Keratinocyte (primary cell): ENCODE data around the gene PHF23. TPM values are rescaled to one million over a fixed set of nuclear protein-coding genes. Genes with fewer than 3 reads are reported as not detected.

Experiments used
- DNase-seq: peaks from one replicate; pipeline ENCODE4 v3.0.0-alpha.2; 2011; ENCODE audit warnings: low read depth, missing footprints, low spot score
- FAIRE-seq: peaks from 2 replicates; lab custom pipeline; 2011; peaks lifted over from hg19 to GRCh38; lab: Jason Lieb, UNC
- H2AFZ ChIP-seq: 2 replicates; pipeline ENCODE4 v1.6.0; 2012; ENCODE audit warnings: low read length, control low read depth, inconsistent platforms; ENCODE audit not compliant: control insufficient read depth
- H3K27ac ChIP-seq: 2 replicates; pipeline ENCODE4 v1.5.1; 2011; ENCODE audit warnings: low read length; ENCODE audit not compliant: control insufficient read depth, insufficient read depth
- H3K27me3 ChIP-seq: 3 replicates; pipeline ENCODE4 v1.6.0; 2011; ENCODE audit warnings: low read length; ENCODE audit not compliant: control insufficient read depth, insufficient read depth; ENCODE audit errors: extremely low read depth
- H3K36me3 ChIP-seq, 2 experiments: 2 replicates in 1 of 2; 3 replicates in 1 of 2; pipeline ENCODE4 v1.5.1; 2011; ENCODE audit warnings: low read length in 2 of 2, mild to moderate bottlenecking in 1 of 2; ENCODE audit not compliant: control insufficient read depth in 2 of 2, insufficient read depth in 2 of 2; ENCODE audit errors: extremely low read depth in 1 of 2
- H3K4me1 ChIP-seq: 3 replicates; pipeline ENCODE4 v1.5.1; 2011; ENCODE audit warnings: low read length; ENCODE audit not compliant: control insufficient read depth, insufficient read depth; ENCODE audit errors: extremely low read depth
- H3K4me2 ChIP-seq: 3 replicates; pipeline ENCODE4 v1.6.0; 2011; ENCODE audit warnings: low read depth, low read length; ENCODE audit not compliant: control insufficient read depth, insufficient read depth; ENCODE audit errors: extremely low read depth
- H3K4me3 ChIP-seq, 3 experiments: fragments of 200-600 bp in 1 of 3; sonication (generic) in 1 of 3; 2 replicates in 2 of 3; 3 replicates in 1 of 3; pipeline ENCODE4 v1.5.1; 2011 to 2016; ENCODE audit warnings: low read length in 3 of 3, mild to moderate bottlenecking in 3 of 3, control low read depth in 2 of 3, inconsistent platforms in 1 of 3, low read depth in 1 of 3, mixed read lengths in 1 of 3, mixed run types in 1 of 3, moderate library complexity in 1 of 3; ENCODE audit not compliant: control insufficient read depth in 2 of 3, insufficient read depth in 2 of 3; ENCODE audit errors: extremely low read depth in 1 of 3
- H3K79me2 ChIP-seq: 2 replicates; pipeline ENCODE4 v1.6.0; 2012; ENCODE audit warnings: low read length; ENCODE audit not compliant: control insufficient read depth, insufficient read depth
- H3K9ac ChIP-seq: 3 replicates; pipeline ENCODE4 v1.6.0; 2011; ENCODE audit warnings: low read length; ENCODE audit not compliant: control insufficient read depth, insufficient read depth; ENCODE audit errors: extremely low read depth
- H3K9me1 ChIP-seq: 3 replicates; pipeline ENCODE4 v1.6.0; 2011; ENCODE audit warnings: low read length; ENCODE audit not compliant: control insufficient read depth, insufficient read depth; ENCODE audit errors: extremely low read depth
- H3K9me3 ChIP-seq: 2 replicates; pipeline ENCODE4 v1.5.1; 2012; ENCODE audit warnings: low read depth, low read length; ENCODE audit not compliant: control insufficient read depth
- H4K20me1 ChIP-seq: 3 replicates; pipeline ENCODE4 v1.6.0; 2011; ENCODE audit warnings: low read length; ENCODE audit not compliant: control insufficient read depth, insufficient read depth; ENCODE audit errors: extremely low read depth
- EZH2 ChIP-seq: IDR thresholded peaks from one replicate; pipeline ENCODE4 v1.6.1; 2012; ENCODE audit warnings: inconsistent platforms, mild to moderate bottlenecking, low read length, moderate library complexity
- dilution Hi-C: fragments of 300-500 bp; cut with MboI; formaldehyde crosslinking; loops from one replicate; pipeline ENCODE4 v1.7.0; 2020; ENCODE audit warnings: low sequenced_read_pairs; ENCODE audit not compliant: extremely low pct_ligation_motif_present
- polyA plus RNA-seq, 5 experiments: library from polyadenylated mRNA; depleted of rRNA in 3 of 5; stranded (reverse) in 3 of 5; stranded (forward) in 1 of 5; unstranded in 1 of 5; fragments of >200 nt; gene quantifications; 1 replicate in 1 of 5; 2 replicates in 3 of 5; 3 replicates in 1 of 5; pipeline versions ENCODE4 v1.2.1 to v1.2.3, GENCODE V29; 2011 to 2012; ENCODE audit warnings: missing spikeins in 2 of 5, low read depth in 1 of 5, low replicate concordance in 1 of 5
- TF ChIP-seq, protein P1 (sequence below), 3 experiments: IDR thresholded peaks in 1 of 3; conservative IDR thresholded peaks in 1 of 3; optimal IDR thresholded peaks in 1 of 3; 2 replicates in 2 of 3; 3 replicates in 1 of 3; pipeline versions ENCODE3 to v1.5.1; 2011; ENCODE audit warnings: low read length in 3 of 3, mild to moderate bottlenecking in 3 of 3, moderate library complexity in 2 of 3, control low read depth in 1 of 3, inconsistent platforms in 1 of 3; ENCODE audit not compliant: insufficient read depth in 2 of 3; ENCODE audit errors: extremely low read depth in 1 of 3

PHF23 gene
- polyA plus RNA-seq, 1 donor (not counting 4 experiments of a cell fraction or from before 2014, with no cell fraction given) = 52.8 TPM

DNA sequence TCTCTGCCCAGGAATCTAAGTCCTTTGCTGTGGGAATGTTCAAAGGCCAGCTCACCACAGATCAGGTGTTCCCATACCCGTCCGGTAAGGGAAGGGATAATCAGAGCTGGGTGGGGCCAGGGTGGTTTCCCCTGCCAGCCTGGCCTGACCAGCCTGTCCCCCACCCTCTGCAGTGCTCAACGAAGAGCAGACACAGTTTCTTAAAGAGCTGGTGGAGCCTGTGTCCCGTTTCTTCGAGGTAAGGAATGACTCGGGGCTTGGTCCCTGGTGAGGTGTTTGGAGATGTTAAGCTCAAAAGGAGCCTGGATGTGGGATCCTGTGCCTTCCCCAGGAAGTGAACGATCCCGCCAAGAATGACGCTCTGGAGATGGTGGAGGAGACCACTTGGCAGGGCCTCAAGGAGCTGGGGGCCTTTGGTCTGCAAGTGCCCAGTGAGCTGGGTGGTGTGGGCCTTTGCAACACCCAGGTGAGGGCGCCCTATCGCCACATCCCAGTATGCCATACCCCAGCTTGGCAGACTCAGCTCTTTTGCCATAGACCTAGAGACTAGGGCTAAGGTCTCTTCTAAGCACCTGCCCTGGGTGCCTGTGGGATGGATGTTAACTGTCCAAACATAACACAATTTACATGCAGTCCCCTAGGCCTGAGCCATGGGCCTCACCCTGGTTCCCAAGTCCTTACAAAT lies 18.5 kb downstream of the PHF23 start:
- FAIRE-seq = peak; percentile 71
- Histone ChIP-seq H3K27ac (peak overlapping the region; percentile 92), H3K36me3 (peaks cover 28 to 38% of the 10 kb centered on the region in 2 experiments), H3K4me2 (peak overlapping the region; percentile 88), H3K4me3 (peak overlapping the region; percentile 55 to 74 (median 72)), H3K79me2 (peaks cover 14% of the 10 kb centered on the region), H3K9ac (peak overlapping the region; percentile 87), H3K9me3 (no peaks in the 10 kb centered on the region), H3K4me1 (peaks cover 32% of the 10 kb centered on the region), H3K27me3 (no peaks in the 10 kb centered on the region), H2AFZ (no peak overlapping the region), H4K20me1 (peaks cover 5% of the 10 kb centered on the region), H3K9me1 (no peaks in the 10 kb centered on the region)
- DNase-seq = no peak
- dilution Hi-C loops = no loop called here
- TF ChIP-seq EZH2 = no peak
- TF ChIP-seq, protein P1, sequence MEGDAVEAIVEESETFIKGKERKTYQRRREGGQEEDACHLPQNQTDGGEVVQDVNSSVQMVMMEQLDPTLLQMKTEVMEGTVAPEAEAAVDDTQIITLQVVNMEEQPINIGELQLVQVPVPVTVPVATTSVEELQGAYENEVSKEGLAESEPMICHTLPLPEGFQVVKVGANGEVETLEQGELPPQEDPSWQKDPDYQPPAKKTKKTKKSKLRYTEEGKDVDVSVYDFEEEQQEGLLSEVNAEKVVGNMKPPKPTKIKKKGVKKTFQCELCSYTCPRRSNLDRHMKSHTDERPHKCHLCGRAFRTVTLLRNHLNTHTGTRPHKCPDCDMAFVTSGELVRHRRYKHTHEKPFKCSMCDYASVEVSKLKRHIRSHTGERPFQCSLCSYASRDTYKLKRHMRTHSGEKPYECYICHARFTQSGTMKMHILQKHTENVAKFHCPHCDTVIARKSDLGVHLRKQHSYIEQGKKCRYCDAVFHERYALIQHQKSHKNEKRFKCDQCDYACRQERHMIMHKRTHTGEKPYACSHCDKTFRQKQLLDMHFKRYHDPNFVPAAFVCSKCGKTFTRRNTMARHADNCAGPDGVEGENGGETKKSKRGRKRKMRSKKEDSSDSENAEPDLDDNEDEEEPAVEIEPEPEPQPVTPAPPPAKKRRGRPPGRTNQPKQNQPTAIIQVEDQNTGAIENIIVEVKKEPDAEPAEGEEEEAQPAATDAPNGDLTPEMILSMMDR (optimal IDR thresholded peaks at IDR 0.05 in 1 of 3, IDR thresholded peaks at IDR 0.05 in 1 of 3, conservative IDR thresholded peaks at IDR 0.05 in 1 of 3; ENCODE audit: extremely low read depth in 1 of 3, insufficient read depth in 2 of 3, low read length in 3 of 3) = peak; percentile 72 to 81 (median 79)

DNA sequence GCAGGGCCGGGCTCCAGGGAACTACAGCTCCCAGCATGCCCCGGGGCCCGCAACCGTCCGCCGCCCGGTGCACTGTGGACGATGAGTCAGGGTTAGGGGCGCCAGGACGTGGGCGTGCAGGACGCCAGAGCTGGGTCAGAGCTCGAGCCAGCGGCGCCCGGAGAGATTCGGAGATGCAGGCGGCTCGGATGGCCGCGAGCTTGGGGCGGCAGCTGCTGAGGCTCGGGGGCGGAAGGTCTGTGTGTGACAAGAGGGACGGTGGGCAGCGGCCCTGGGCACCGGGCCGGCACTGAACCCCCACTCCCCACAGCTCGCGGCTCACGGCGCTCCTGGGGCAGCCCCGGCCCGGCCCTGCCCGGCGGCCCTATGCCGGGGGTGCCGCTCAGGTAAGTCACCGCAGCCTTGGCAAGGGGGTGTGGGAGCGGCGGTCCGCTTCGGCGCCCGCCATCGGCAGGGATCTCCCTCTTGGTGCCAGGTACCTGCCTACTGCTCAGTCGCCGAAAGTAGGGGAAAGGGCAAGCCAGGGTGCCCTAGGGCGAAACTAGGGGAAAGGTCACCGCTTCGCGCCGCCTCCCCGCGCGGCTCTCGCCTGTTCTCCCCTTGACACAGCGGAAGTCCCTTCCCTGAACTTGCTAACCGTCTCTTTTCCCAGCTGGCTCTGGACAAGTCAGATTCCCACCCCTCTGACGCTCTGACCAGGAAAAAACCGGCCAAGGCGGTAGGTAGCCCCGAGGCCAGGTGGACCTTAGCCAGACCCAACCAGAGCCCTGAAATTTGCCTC lies 19.3 kb downstream of the PHF23 start, which contains the start of the genes ACADVL and DLG4:
Gene ACADVL, plus strand, starts transcription at position 127 of the 781 bp plus-strand sequence. Its CDS starts 47 bp downstream, at position 174.
Gene DLG4, minus strand, starts transcription at position 25 of the 781 bp plus-strand sequence.
- FAIRE-seq = peak; percentile 59
- DNase-seq = no peak
- H3K4me3 ChIP-seq = peak within 1 kb of the TSS; percentile 55 to 74 (median 72)

More for the DNA sequence above, 19.3 kb downstream of the PHF23 start, which contains the start of the genes ACADVL and DLG4:
- Histone ChIP-seq H3K27me3 (no peaks in the 10 kb centered on the region), H3K9me1 (no peaks in the 10 kb centered on the region), H4K20me1 (peaks cover 5% of the 10 kb centered on the region), H2AFZ (peak within 1 kb of the TSS; percentile 39), H3K9me3 (no peaks in the 10 kb centered on the region), H3K79me2 (peaks cover 14% of the 10 kb centered on the region), H3K36me3 (peaks cover 26 to 37% of the 10 kb centered on the region in 2 experiments), H3K9ac (peak within 1 kb of the TSS; percentile 87), H3K4me1 (peaks cover 36% of the 10 kb centered on the region), H3K27ac (peak within 1 kb of the TSS; percentile 92), H3K4me2 (peak within 1 kb of the TSS; percentile 88)
- no peak for TF ChIP-seq EZH2
- TF ChIP-seq, protein P1 (optimal IDR thresholded peaks at IDR 0.05 in 1 of 3, IDR thresholded peaks at IDR 0.05 in 1 of 3, conservative IDR thresholded peaks at IDR 0.05 in 1 of 3; ENCODE audit: extremely low read depth in 1 of 3, insufficient read depth in 2 of 3, low read length in 3 of 3) = no peak
- dilution Hi-C loops = no loop called here
